ENCODE measurements around the gene ZNF652. TPM values are rescaled to one million over a fixed set of nuclear protein-coding genes. Genes with fewer than 3 reads are reported as not detected.

Gene ZNF652
- total and polyA plus RNA-seq, 2 of the 4 experiments (the other 2 are of a cell fraction): 3.6 to 8.8 TPM

GRCh38 chr17:49278076-49278475, 84.0 kb downstream of the ZNF652 start:
- Histone ChIP-seq H3K4ac (ENCODE audit: low read depth, low read length) (no peak overlapping the region), H3K27ac (ENCODE audit: insufficient read depth, low read length) (no peak overlapping the region), H3K4me2 (ENCODE audit: low read depth, low read length) (no peak overlapping the region), H3K4me1 (ENCODE audit: control insufficient read depth, insufficient read depth, low read length) (no peaks in the 10 kb centered on the region), H2AK9ac (replicated peaks; ENCODE audit: low read depth, low read length, poor library complexity) (no peak overlapping the region), H2AFZ (replicated peaks; ENCODE audit: low read length, poor library complexity) (no peak overlapping the region), H3K9me1 (ENCODE audit: insufficient read depth, low read length) (no peaks in the 10 kb centered on the region), H2BK20ac (ENCODE audit: low read depth, low read length) (no peak overlapping the region), H3K14ac (replicated peaks; ENCODE audit: low read depth, low read length) (no peak overlapping the region), H3K27me3 (ENCODE audit: control insufficient read depth, insufficient read depth, low read length) (peaks cover 2% of the 10 kb centered on the region), H2BK120ac (ENCODE audit: low read depth, low read length) (no peak overlapping the region), H4K8ac (ENCODE audit: low read depth in 2 of 2, low read length in 2 of 2) (no peak overlapping the region), H3K23ac (ENCODE audit: low read depth, low read length) (no peak overlapping the region), H3K56ac (ENCODE audit: extremely low read depth, insufficient read depth, low read length) (no peak overlapping the region), H3K36me3 (ENCODE audit: control insufficient read depth, insufficient read depth, low read length) (no peaks in the 10 kb centered on the region), H3K9ac (ENCODE audit: low read depth, low read length) (no peak overlapping the region), H3K9me3 (ENCODE audit: control insufficient read depth, insufficient read depth, low read length) (peaks cover 5% of the 10 kb centered on the region; the same call in 1 of the 2 replicates), H4K20me1 (ENCODE audit: insufficient read depth, low read length) (no peaks in the 10 kb centered on the region), H3K18ac (ENCODE audit: low read depth, low read length) (no peak overlapping the region), H3K79me1 (ENCODE audit: low read depth in 1 of 2, low read length in 2 of 2) (no peaks in the 10 kb centered on the region), H2BK5ac (ENCODE audit: low read depth, low read length, poor library complexity, severe bottlenecking) (no peak overlapping the region), H3K4me3 (ENCODE audit: insufficient read depth, low read depth, low read length) (no peak overlapping the region), H4K5ac (ENCODE audit: low read depth, low read length) (no peak overlapping the region), H2BK15ac (ENCODE audit: low read depth, low read length) (no peak overlapping the region), H4K91ac (ENCODE audit: insufficient read depth, low read depth, low read length) (no peak overlapping the region), H2AK5ac (ENCODE audit: low read depth, low read length) (no peak overlapping the region)
- TF ChIP-seq RAD21 (IDR thresholded peaks at IDR 0.05; ENCODE audit: low read length) (no peak), NFE2L2 (IDR thresholded peaks at IDR 0.05; ENCODE audit: low read depth, low read length) (no peak), SMC3 (IDR thresholded peaks at IDR 0.05; ENCODE audit: low read depth, low read length) (no peak), MAFK (IDR thresholded peaks at IDR 0.05; ENCODE audit: low read depth, low read length) (no peak), CTCF (conservative IDR thresholded peaks at IDR 0.05; ENCODE audit: low read depth, low read length) (no peak), MAZ (IDR thresholded peaks at IDR 0.05; ENCODE audit: borderline replicate concordance, low read depth, low read length) (no peak)
- ChIA-PET CTCF (interaction anchor here (3.2 kb wide), 1 partner anchor 13 kb away, joined by 8 read pairs; no protein-coding TSS in a partner anchor), POLR2A (ENCODE audit: unreplicated experiment) (interaction anchor here (0.6 kb wide), 1 partner anchor 107 kb away, joined by 3 read pairs; no protein-coding TSS in a partner anchor)
- no TSS peak for BruUV-seq (replicated peaks)
- in situ Hi-C loops (cut with MboI; ENCODE audit: low sequenced_read_pairs): no loop called here
- WGBS, 2 experiments (ENCODE audit: extremely low coverage in 2 of 2, insufficient read length in 1 of 2): no CpG with 5 or more reads among the region's 3 CpGs
- ATAC-seq (ENCODE audit: low read depth) (no peak), DNase-seq (no peak)
- intact Hi-C loops (cut with micrococcal nuclease): no loop called here
- dilution Hi-C loops (cut with HindIII; ENCODE audit: low sequenced_read_pairs, unreplicated experiment): no loop called here

Data from IMR-90 (cell line).